Epidermal melanocyte (primary cell): Measurements from ENCODE around the gene KDM8.

Source experiments
- DNase-seq: peaks from one replicate; pipeline ENCODE4 v3.0.0; 2011; ENCODE audit warnings: low spot score; ENCODE audit not compliant: insufficient read length

KDM8 gene

GRCh38 chr16:27214084-27214961 is 11.0 kb downstream of the KDM8 start:
- no peak for DNase-seq

GRCh38 chr16:27215660-27216059 is 12.3 kb downstream of the KDM8 start:
- no peak for DNase-seq

GRCh38 chr16:27216297-27216885 is 13.1 kb downstream of the KDM8 start:
- no peak for DNase-seq

- no peak for DNase-seq
Measured at GRCh38 chr16:27217256-27217655, 13.9 kb downstream of the KDM8 start.

GRCh38 chr16:27218756-27219155 is 15.4 kb downstream of the KDM8 start:
- no peak for DNase-seq

GRCh38 chr16:27219161-27219560 is 15.8 kb downstream of the KDM8 start:
- no peak for DNase-seq

GRCh38 chr16:27220120-27220519 is 16.8 kb downstream of the KDM8 start:
- no peak for DNase-seq

- no peak for DNase-seq
Measured at GRCh38 chr16:27220527-27220926, 17.2 kb downstream of the KDM8 start.

- DNase-seq = no peak
Measured at GRCh38 chr16:27220991-27221390, 17.7 kb downstream of the KDM8 start.

GRCh38 chr16:27221576-27222248 is 18.4 kb downstream of the KDM8 start:
- DNase-seq = peak; percentile 20

- DNase-seq = peak; percentile 30
Measured at GRCh38 chr16:27222249-27223225, 19.2 kb downstream of the KDM8 start.

- no peak for DNase-seq
Measured at GRCh38 chr16:27223226-27223610, 19.9 kb downstream of the KDM8 start.

- no peak for DNase-seq
Measured at GRCh38 chr16:27223701-27224100, 20.4 kb downstream of the KDM8 start.

GRCh38 chr16:27224271-27224737 is 21.0 kb downstream of the KDM8 start:
- DNase-seq = no peak

- DNase-seq = no peak
Measured at GRCh38 chr16:27224741-27225300, 21.5 kb downstream of the KDM8 start.

- DNase-seq = no peak
Measured at GRCh38 chr16:27225536-27226360, 22.4 kb downstream of the KDM8 start.

GRCh38 chr16:27226476-27226875 is 23.1 kb downstream of the KDM8 start:
- no peak for DNase-seq

GRCh38 chr16:27226976-27227705 is 23.8 kb downstream of the KDM8 start:
- DNase-seq = no peak

GRCh38 chr16:27228045-27228444 is 24.7 kb downstream of the KDM8 start:
- no peak for DNase-seq
